NCI-H2196 treated with DMSO at 0.1 percent for 48 hours (cell line): Measurements from ENCODE around the gene CDC37.

ENCODE experiments used
- DNase-seq: peaks from one replicate; lab custom pipeline; 2025; ENCODE audit not compliant: unreplicated experiment; lab: John Stamatoyannopoulos, UW

CDC37 gene

DNA sequence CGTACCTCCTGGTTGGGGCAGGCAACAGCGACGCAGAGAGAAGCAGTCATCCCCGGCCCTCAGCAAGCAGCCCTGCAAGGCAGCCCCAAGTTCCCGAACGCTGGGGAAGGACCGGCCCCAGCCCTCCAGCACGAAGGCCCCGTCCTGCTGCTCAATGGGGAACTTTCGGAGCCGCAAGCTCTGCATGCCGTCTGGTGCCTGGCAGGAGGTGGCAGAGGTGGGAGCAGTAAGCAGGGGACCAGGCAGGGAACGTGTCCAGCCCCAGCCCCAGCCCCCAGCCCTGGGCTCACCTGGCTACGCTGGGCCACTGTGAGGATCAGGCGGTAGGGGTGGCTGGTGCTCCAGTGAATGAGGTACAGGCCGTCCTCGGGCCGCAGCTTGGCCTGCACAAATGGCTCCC is 41.1 kb downstream of the CDC37 start:
- DNase-seq = no peak

DNA sequence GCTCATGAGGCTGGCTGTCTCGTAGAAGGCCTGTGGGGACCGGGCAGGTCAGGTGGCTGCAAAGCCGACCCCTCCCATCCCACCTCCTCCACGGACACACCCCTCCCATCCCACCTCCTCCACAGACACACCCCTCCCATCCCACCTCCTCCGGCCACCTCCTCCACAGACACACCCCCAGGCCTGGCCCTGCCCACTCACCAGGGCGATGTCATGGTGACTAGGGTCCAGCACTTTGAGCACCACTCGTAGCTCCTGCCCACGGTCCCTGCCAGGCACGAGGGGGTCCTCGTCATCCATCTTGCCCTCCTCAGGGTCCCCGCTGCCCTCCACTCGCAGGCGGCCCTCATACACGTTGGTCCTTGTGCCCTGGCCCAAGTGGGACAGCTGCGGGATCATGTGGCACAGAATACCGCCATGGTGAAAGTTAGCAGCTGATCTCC is 41.8 kb downstream of the CDC37 start:
- no peak for DNase-seq

DNA sequence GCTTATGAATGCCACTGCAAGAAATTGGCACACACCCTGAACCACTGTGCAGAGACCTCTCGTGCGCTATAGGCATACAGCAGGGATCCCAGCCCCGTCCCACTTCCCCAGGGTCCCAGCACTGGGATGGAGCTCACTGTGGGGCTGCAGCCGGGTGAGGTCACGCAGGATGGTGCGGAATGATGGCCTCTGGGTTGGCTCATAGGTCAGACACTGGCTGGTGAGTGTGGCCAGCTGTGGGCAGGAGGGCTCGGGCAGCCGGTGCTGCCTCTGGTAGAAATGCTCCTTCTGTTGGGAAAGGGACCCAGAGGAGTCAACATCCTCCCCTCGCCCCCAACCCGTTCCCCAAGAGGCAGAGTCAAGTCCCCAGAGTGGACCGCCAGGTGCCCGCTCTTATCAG is 46.9 kb downstream of the CDC37 start:
- no peak for DNase-seq

DNA sequence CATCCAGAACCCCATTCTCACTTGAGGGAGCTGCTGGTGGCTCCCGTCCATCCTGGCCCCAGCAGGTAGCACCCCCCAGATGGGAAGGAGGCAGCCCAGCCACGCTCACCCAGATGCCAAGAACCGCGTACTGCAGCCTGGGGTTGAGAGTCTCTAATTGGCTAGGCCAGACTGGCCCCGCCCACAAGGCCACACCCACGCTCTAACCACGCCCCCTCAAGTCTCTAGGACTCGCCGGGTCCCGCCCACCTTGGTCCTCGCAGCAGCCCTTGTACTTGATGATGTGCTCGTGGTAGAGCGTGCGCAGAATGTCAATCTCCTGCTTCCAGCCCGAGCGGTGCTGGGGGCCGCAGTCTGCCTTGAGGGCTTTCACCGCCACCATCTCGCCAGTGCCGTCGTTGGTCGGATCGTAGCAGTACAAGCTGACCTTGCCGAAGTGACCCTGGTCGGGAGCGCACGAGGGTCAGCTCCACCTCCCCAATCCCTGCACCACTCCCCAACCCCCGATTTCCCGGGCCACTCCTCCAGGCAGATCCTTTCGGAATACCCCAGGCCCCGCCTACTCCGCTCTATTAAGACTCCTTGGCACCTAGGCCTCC is 49.5 kb downstream of the CDC37 start:
- DNase-seq = no peak

DNA sequence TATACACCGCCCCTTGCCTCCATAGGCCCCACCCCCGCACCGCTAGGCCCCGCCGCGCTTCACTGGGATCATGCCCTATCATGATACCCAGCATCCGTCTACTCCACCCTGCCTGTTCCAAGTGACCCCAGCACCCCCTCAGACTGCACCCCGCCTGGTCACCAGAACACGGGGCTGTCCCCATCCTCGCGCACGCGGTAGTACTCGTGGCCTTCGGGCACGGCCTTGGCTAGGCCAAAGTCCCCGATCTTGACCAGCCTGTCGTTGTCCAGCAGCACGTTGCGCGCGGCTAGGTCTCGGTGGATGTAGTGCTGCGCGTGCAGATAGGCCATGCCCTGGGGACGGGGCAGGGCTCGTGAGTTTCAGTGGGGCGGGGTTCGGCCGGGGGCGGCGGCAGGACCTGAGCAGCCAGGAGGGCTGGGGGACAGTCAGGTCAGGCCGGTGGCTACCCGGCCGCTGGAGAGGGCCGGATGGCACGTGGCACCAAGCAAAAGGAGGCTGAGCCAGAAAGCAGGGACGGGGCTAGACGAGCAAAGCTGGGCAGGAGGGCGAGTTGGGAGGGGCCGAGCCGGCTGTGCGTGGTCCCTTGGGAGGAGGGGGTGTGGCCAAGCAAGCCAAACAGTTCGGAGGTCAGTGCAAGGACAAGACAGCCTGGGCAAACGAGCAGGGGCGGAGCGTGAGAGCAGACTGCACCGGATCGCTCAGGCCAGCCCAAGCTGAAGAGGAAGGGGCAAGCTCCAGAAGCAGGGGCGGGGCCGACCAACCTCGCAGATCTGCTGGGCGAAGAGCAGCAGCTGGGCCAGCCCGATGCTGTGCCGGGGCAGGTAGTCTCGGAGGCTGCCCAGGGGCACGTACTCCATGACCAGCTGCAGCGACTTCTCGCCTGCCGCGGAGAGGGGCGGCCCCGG is 50.3 kb downstream of the CDC37 start:
- DNase-seq = no peak

DNA sequence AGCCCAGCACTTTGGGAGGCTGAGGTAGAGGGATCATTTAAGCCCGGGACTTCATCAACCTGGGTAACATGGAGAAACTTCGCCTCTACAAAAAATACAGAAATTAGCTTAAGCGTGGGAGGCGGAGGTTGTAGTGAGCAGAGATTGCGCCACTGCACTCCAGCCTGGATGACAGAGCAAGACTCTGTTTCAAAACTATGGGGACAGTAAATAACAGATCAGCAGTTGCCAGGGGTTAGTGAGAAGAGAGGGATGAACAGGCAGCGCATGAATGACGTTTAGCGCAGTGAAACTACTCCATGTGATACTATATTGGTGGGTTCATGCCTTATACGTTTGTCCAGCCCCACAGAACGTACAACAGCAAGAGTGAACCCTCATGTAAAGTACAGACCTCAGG is 56.8 kb downstream of the CDC37 start:
- DNase-seq = no peak

DNA sequence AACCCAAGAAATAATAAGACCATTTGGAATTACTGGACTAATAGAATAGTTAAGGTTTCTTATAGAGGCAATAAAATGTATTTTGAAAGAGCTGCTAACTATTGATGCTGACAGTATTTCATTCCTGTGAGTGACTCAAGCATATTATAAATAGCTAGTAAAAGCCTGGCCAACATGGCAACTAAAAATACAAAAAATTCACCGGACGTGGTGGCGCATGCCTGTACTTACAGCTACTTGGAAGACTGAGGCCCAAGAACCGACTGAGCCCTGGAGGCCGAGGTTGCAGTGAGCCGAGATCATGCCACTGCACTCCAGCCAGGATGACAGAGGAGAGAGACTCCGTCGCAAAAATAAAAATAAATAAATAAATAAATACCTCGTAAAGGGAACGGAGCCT is 58.6 kb downstream of the CDC37 start:
- no peak for DNase-seq

DNA sequence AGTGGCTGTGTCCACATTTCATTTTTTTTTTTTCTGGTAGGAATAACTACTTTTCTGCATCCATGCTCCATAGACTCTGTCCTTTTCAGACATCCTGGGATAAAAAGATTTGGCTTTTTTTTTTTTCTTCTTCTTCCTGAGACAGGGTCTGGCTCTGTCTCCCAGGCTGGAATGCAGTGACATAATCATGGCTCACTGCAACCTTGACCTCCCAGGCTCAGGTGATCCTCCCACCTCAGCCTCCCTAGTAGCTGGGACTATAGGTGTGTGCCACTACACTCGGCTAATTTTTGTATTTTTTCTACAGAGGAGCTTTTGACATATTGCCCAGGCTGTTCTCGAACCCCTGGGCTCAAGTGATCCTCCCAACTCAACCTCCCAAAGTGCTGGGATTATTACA is 59.8 kb downstream of the CDC37 start:
- no peak for DNase-seq
